Adipose tissue (tissue), 3 donors: ENCODE measurements around the gene TBC1D22A. TPM values are rescaled to one million over a fixed set of nuclear protein-coding genes. Genes with fewer than 3 reads are reported as not detected.

ENCODE experiments used
- H3K27ac ChIP-seq: one replicate; pipeline ENCODE4 v1.5.1; 2013; ENCODE audit warnings: low read depth, low read length
- WGBS, 3 donors: extraction: QIAGEN DNeasy Blood & Tissue Kit; methylation state at CpG; one replicate each; pipeline ENCODE4 v1.1.7; 2013; 5-methylcytosine and 5-hydroxymethylcytosine counted together
- polyA plus RNA-seq, 3 donors: library from polyadenylated mRNA; stranded (reverse); fragments of 200-250 nt; gene quantifications; one replicate each; pipeline ENCODE4 v1.2.3, GENCODE V29; 2013
- donor health status: healthy with polysubstance abuse.
- donor health status: Bipolar disorder and iron deficiency.
- donor health status: healthy.

The TBC1D22A gene
- polyA plus RNA-seq, 3 donors = 13.3 to 16.7 (median 15.4) TPM

GRCh38 chr22:46735747-46736608 is 26.5 kb upstream of the TBC1D22A start:
- WGBS, 3 donors = 56 to 60% (median 59%) methylated on average over 13 of the region's 13 CpGs
- no peak overlapping the region for H3K27ac ChIP-seq

GRCh38 chr22:46736705-46737104 is 25.7 kb upstream of the TBC1D22A start:
- WGBS, 3 donors = 54 to 75% (median 60%) methylated on average over 8 of the region's 8 CpGs
- peak overlapping the region; percentile 61 for H3K27ac ChIP-seq

GRCh38 chr22:46737105-46737975 is 25.1 kb upstream of the TBC1D22A start:
- H3K27ac ChIP-seq = peak overlapping the region; percentile 52
- WGBS, 3 donors = 4 to 6% (median 5%) methylated on average over 39 to 52 of the region's 53 CpGs

- WGBS, 3 donors = 0 to 1% (median 0%) methylated on average over 66 to 98 of the region's 99 CpGs
- peak within 1 kb of the TSS; percentile 52 for H3K27ac ChIP-seq
Measured at GRCh38 chr22:46737976-46738646, 24.3 kb upstream of the TBC1D22A start, which contains the start of gene CERK. Gene CERK (minus strand): TSS chr22:46738252. CDS start chr22:46738148, 104 bp downstream.

GRCh38 chr22:46738647-46739093 is 23.8 kb upstream of the TBC1D22A start:
- 7 to 22% (median 19%) methylated on average over 11 to 20 of the region's 20 CpGs for WGBS, 3 donors
- peak overlapping the region; percentile 40 for H3K27ac ChIP-seq

GRCh38 chr22:46739094-46739870 is 23.2 kb upstream of the TBC1D22A start:
- H3K27ac ChIP-seq = no peak overlapping the region
- 46 to 80% (median 77%) methylated on average over 16 to 20 of the region's 20 CpGs for WGBS, 3 donors

GRCh38 chr22:46740910-46741780 is 21.3 kb upstream of the TBC1D22A start:
- no peak overlapping the region for H3K27ac ChIP-seq
- 83 to 90% (median 85%) methylated on average over 14 of the region's 14 CpGs for WGBS, 3 donors

GRCh38 chr22:46741974-46742519 is 20.4 kb upstream of the TBC1D22A start:
- WGBS, 3 donors = 84 to 88% (median 86%) methylated on average over 6 of the region's 6 CpGs
- no peak overlapping the region for H3K27ac ChIP-seq

GRCh38 chr22:46742576-46743221 is 19.8 kb upstream of the TBC1D22A start:
- 79 to 89% (median 88%) methylated on average over 6 of the region's 6 CpGs for WGBS, 3 donors
- H3K27ac ChIP-seq = no peak overlapping the region

- no peak overlapping the region for H3K27ac ChIP-seq
- WGBS, 3 donors = 76 to 89% (median 82%) methylated on average over 6 of the region's 6 CpGs
Measured at GRCh38 chr22:46744581-46744980, 17.9 kb upstream of the TBC1D22A start.

- WGBS, 3 donors = 72 to 78% (median 73%) methylated on average over 5 of the region's 5 CpGs
- no peak overlapping the region for H3K27ac ChIP-seq
Measured at GRCh38 chr22:46746192-46746591, 16.3 kb upstream of the TBC1D22A start.

- WGBS, 3 donors = 33 to 85% (median 84%) methylated on average over 11 of the region's 11 CpGs
- H3K27ac ChIP-seq = no peak overlapping the region
Measured at GRCh38 chr22:46746620-46747019, 15.8 kb upstream of the TBC1D22A start.

GRCh38 chr22:46747646-46748045 is 14.8 kb upstream of the TBC1D22A start:
- no peak overlapping the region for H3K27ac ChIP-seq
- WGBS, 3 donors = 62 to 79% (median 76%) methylated on average over 8 of the region's 8 CpGs

- no peak overlapping the region for H3K27ac ChIP-seq
- WGBS, 3 donors = 78 to 91% (median 85%) methylated on average over 20 of the region's 20 CpGs
Measured at GRCh38 chr22:46748206-46748907, 14.1 kb upstream of the TBC1D22A start.

GRCh38 chr22:46748908-46749675 is 13.4 kb upstream of the TBC1D22A start:
- no peak overlapping the region for H3K27ac ChIP-seq
- 26 to 67% (median 32%) methylated on average over 15 of the region's 15 CpGs for WGBS, 3 donors
